ENCODE data around the gene ZNF717. TPM values are rescaled to one million over a fixed set of nuclear protein-coding genes. Genes with fewer than 3 reads are reported as not detected.
"Not testable (repeated sequence)": the region's sequence is repeated elsewhere in the genome, so short reads cannot be mapped to it uniquely, and the experiment has no call there.

ZNF717 gene
- total and polyA plus RNA-seq, 2 donors, result 8.4 to 12.1 TPM

GRCh38 chr3:75771631-75772030 is 13.7 kb downstream of the ZNF717 start:
- not testable (repeated sequence) for DNase-seq (ENCODE audit: low read depth in 6 of 9, low spot score in 9 of 9); H3K4me3 ChIP-seq (ENCODE audit: low read length in 2 of 2); H3K27ac ChIP-seq (ENCODE audit: low read depth in 1 of 2, low read length in 1 of 2); H3K4me1 ChIP-seq (ENCODE audit: control insufficient read depth in 2 of 2, insufficient read depth in 2 of 2, low read length in 2 of 2); H3K36me3 ChIP-seq (ENCODE audit: control insufficient read depth in 2 of 2, insufficient read depth in 2 of 2, low read length in 1 of 2); H3K27me3 ChIP-seq (ENCODE audit: control insufficient read depth in 2 of 2, insufficient read depth in 1 of 2, low read length in 1 of 2)
- WGBS, result 95% methylated on average over 10 of the region's 10 CpGs
- peaks cover 8 to 31% of the 10 kb centered on the region in 2 donors for H3K9me3 ChIP-seq (ENCODE audit: control insufficient read depth in 2 of 2, insufficient read depth in 1 of 2, low read length in 1 of 2)

DNA sequence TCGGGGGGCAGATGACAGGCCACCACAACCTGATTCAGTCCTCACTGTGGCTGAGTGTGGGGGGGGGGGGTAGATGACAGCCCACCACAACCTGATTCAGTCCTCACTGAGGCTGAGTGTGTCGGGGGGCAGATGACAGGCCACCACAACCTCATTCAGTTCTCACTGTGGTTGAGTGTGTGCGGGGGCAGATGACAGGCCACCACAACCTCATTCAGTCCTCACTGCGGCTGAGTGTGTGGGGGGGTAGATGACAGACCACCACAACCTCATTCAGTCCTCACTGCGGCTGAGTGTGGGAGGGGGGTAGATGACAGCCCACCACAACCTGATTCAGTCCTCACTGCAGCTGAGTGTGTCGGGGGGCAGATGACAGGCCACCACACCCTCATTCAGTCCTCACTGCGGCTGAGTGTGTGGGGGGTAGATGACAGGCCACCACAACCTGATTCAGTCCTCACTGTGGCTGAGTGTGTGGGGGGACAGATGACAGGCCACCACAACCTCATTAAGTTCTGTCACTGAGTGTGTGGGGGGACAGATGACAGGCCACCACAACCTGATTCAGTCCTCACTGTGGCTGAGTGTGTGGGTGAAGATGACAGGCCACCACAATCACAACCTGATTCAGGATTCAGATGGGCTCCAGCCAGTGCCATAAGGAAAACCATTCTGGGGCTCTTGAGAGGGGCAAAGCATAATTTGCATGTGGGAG is 16.9 kb downstream of the ZNF717 start:
- H3K4me1 ChIP-seq (ENCODE audit: control insufficient read depth in 2 of 2, insufficient read depth in 2 of 2, low read length in 2 of 2), result no peaks in the 10 kb centered on the region
- H3K9me3 ChIP-seq (ENCODE audit: control insufficient read depth in 2 of 2, insufficient read depth in 1 of 2, low read length in 1 of 2), result peaks cover 9 to 40% of the 10 kb centered on the region in 2 donors
- H3K27ac ChIP-seq (ENCODE audit: low read depth in 1 of 2, low read length in 1 of 2), result no peak overlapping the region
- H3K4me3 ChIP-seq (ENCODE audit: low read length in 2 of 2), result no peak overlapping the region
- H3K36me3 ChIP-seq (ENCODE audit: control insufficient read depth in 2 of 2, insufficient read depth in 2 of 2, low read length in 1 of 2), result peaks cover 0 to 10% of the 10 kb centered on the region in 2 donors
- DNase-seq (ENCODE audit: low read depth in 6 of 9, low spot score in 9 of 9), result no peak
- no peaks in the 10 kb centered on the region for H3K27me3 ChIP-seq (ENCODE audit: control insufficient read depth in 2 of 2, insufficient read depth in 1 of 2, low read length in 1 of 2)
- WGBS, result 95% methylated on average over 7 of the region's 7 CpGs

GRCh38 chr3:75737831-75738493 is 47.4 kb downstream of the ZNF717 start:
- WGBS, result 92% methylated on average over 7 of the region's 7 CpGs
- Histone ChIP-seq H3K27ac (ENCODE audit: low read depth in 1 of 2, low read length in 1 of 2) (no peak overlapping the region), H3K36me3 (ENCODE audit: control insufficient read depth in 2 of 2, insufficient read depth in 2 of 2, low read length in 1 of 2) (peaks cover 3 to 6% of the 10 kb centered on the region in 2 donors), H3K9me3 (ENCODE audit: control insufficient read depth in 2 of 2, insufficient read depth in 1 of 2, low read length in 1 of 2) (peaks cover 5 to 13% of the 10 kb centered on the region in 2 donors), H3K27me3 (ENCODE audit: control insufficient read depth in 2 of 2, insufficient read depth in 1 of 2, low read length in 1 of 2) (no peaks in the 10 kb centered on the region), H3K4me3 (ENCODE audit: low read length in 2 of 2) (no peak overlapping the region), H3K4me1 (ENCODE audit: control insufficient read depth in 2 of 2, insufficient read depth in 2 of 2, low read length in 2 of 2) (no peaks in the 10 kb centered on the region)
- peak in 1 of 9 donors; percentile 5 for DNase-seq (ENCODE audit: low read depth in 6 of 9, low spot score in 9 of 9)

- Histone ChIP-seq H3K4me1 (ENCODE audit: control insufficient read depth in 2 of 2, insufficient read depth in 2 of 2, low read length in 2 of 2) (no peaks in the 10 kb centered on the region), H3K9me3 (ENCODE audit: control insufficient read depth in 2 of 2, insufficient read depth in 1 of 2, low read length in 1 of 2) (peaks cover 1 to 9% of the 10 kb centered on the region in 2 donors), H3K4me3 (ENCODE audit: low read length in 2 of 2) (no peak overlapping the region), H3K36me3 (ENCODE audit: control insufficient read depth in 2 of 2, insufficient read depth in 2 of 2, low read length in 1 of 2) (no peaks in the 10 kb centered on the region), H3K27me3 (ENCODE audit: control insufficient read depth in 2 of 2, insufficient read depth in 1 of 2, low read length in 1 of 2) (no peaks in the 10 kb centered on the region), H3K27ac (ENCODE audit: low read depth in 1 of 2, low read length in 1 of 2) (no peak overlapping the region)
- DNase-seq (ENCODE audit: low read depth in 6 of 9, low spot score in 9 of 9), result no peak
- WGBS, result 95% methylated on average over 2 of the region's 2 CpGs
Measured at GRCh38 chr3:75727985-75728384, 57.4 kb downstream of the ZNF717 start.

- 23% methylated on average over 2 of the region's 2 CpGs for WGBS
- peaks cover 0 to 6% of the 10 kb centered on the region in 2 donors for H3K9me3 ChIP-seq (ENCODE audit: control insufficient read depth in 2 of 2, insufficient read depth in 1 of 2, low read length in 1 of 2)
- no peak for DNase-seq (ENCODE audit: low read depth in 6 of 9, low spot score in 9 of 9)
- H3K4me1 ChIP-seq (ENCODE audit: control insufficient read depth in 2 of 2, insufficient read depth in 2 of 2, low read length in 2 of 2), result no peaks in the 10 kb centered on the region
- no peaks in the 10 kb centered on the region for H3K36me3 ChIP-seq (ENCODE audit: control insufficient read depth in 2 of 2, insufficient read depth in 2 of 2, low read length in 1 of 2)
- no peak overlapping the region for H3K27ac ChIP-seq (ENCODE audit: low read depth in 1 of 2, low read length in 1 of 2)
- no peaks in the 10 kb centered on the region for H3K27me3 ChIP-seq (ENCODE audit: control insufficient read depth in 2 of 2, insufficient read depth in 1 of 2, low read length in 1 of 2)
- no peak overlapping the region for H3K4me3 ChIP-seq (ENCODE audit: low read length in 2 of 2)
Measured at GRCh38 chr3:75692061-75692460, 93.3 kb downstream of the ZNF717 start.

DNA sequence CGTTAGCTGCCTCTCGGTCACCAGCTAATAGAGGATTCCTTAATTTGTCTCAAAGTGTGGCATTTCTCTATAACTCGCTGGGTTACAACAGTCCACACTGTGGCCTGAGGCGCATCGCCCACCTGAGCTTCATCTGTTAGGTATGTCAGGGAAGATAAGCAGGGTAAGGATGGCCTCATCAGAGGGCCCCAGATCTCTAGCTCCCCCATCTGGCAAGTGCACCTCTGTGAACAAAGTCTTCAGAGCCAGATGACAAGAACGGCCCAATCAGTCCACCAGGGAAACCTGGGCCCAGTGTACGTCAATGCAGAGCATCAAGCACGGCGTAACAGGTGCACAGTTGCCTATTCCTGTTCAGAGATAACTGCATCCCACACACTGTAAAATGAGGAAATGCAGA is 98.0 kb downstream of the ZNF717 start:
- Histone ChIP-seq H3K4me3 (ENCODE audit: low read length in 2 of 2) (no peak overlapping the region), H3K27me3 (ENCODE audit: control insufficient read depth in 2 of 2, insufficient read depth in 1 of 2, low read length in 1 of 2) (no peaks in the 10 kb centered on the region), H3K27ac (ENCODE audit: low read depth in 1 of 2, low read length in 1 of 2) (no peak overlapping the region), H3K9me3 (ENCODE audit: control insufficient read depth in 2 of 2, insufficient read depth in 1 of 2, low read length in 1 of 2) (peaks cover 0 to 9% of the 10 kb centered on the region in 2 donors), H3K36me3 (ENCODE audit: control insufficient read depth in 2 of 2, insufficient read depth in 2 of 2, low read length in 1 of 2) (no peaks in the 10 kb centered on the region), H3K4me1 (ENCODE audit: control insufficient read depth in 2 of 2, insufficient read depth in 2 of 2, low read length in 2 of 2) (no peaks in the 10 kb centered on the region)
- WGBS, result 95% methylated on average over 9 of the region's 9 CpGs
- no peak for DNase-seq (ENCODE audit: low read depth in 6 of 9, low spot score in 9 of 9)

Other genes starting within 250 kb of the ZNF717 start
- gene FRG2C, start 121.2 kb downstream of the ZNF717 start, total RNA-seq, result under 0.01 TPM
- 0.14 TPM for gene FRG2C, start 121.2 kb downstream of the ZNF717 start, polyA plus RNA-seq

Measured in thymus (tissue), 11 donors.